Activated CD4-positive, alpha-beta T cell treated with anti-CD3 and anti-CD28 coated beads, Interleukin-2, amount 10 ng/mL, durations not matched to agents 7 days and 5 days (primary cell): ENCODE results near the gene ADCYAP1. TPM values are rescaled to one million over a fixed set of nuclear protein-coding genes. Genes with fewer than 3 reads are reported as not detected.
"Not testable (repeated sequence)": the region's sequence is repeated elsewhere in the genome, so short reads cannot be mapped to it uniquely, and the experiment has no call there.

Experiments
- CTCF ChIA-PET: fragments of 350-600 bp; sonication (Branson Sonifier 250); formaldehyde crosslinking; loops from one replicate; lab custom pipeline; 2021; ENCODE audit warnings: antibody characterized with exemption; lab: Charles Lee
- POLR2A ChIA-PET: fragments of 350-600 bp; sonication (Branson Sonifier 250); formaldehyde crosslinking; loops from one replicate; lab custom pipeline; 2021; ENCODE audit warnings: antibody characterized with exemption; lab: Charles Lee
- DNase-seq: peaks from one replicate; pipeline ENCODE4 v3.0.0-alpha.2; 2020
- H3K27ac Mint-ChIP-seq: one replicate; pipeline ENCODE4 v1.8.0; 2021; ENCODE audit warnings: mild to moderate bottlenecking, moderate library complexity, mixed read lengths
- H3K27me3 Mint-ChIP-seq: one replicate; pipeline ENCODE4 v1.8.0; 2021; ENCODE audit warnings: mixed read lengths
- H3K36me3 Mint-ChIP-seq: one replicate; pipeline ENCODE4 v1.8.0; 2021; ENCODE audit warnings: low read depth, mixed read lengths
- H3K4me1 Mint-ChIP-seq: one replicate; pipeline ENCODE4 v1.8.0; 2021; ENCODE audit warnings: mixed read lengths
- H3K4me3 Mint-ChIP-seq: one replicate; pipeline ENCODE4 v1.8.0; 2021; ENCODE audit warnings: mild to moderate bottlenecking, moderate library complexity, mixed read lengths
- H3K9me3 Mint-ChIP-seq: one replicate; pipeline ENCODE4 v1.8.0; 2021; ENCODE audit warnings: mixed read lengths
- total RNA-seq, 2 experiments: library from RNA; stranded (reverse); gene quantifications; one replicate each; pipeline ENCODE4 v1.2.3, GENCODE V29; 2021

Gene ADCYAP1
- total RNA-seq = not detected

DNA sequence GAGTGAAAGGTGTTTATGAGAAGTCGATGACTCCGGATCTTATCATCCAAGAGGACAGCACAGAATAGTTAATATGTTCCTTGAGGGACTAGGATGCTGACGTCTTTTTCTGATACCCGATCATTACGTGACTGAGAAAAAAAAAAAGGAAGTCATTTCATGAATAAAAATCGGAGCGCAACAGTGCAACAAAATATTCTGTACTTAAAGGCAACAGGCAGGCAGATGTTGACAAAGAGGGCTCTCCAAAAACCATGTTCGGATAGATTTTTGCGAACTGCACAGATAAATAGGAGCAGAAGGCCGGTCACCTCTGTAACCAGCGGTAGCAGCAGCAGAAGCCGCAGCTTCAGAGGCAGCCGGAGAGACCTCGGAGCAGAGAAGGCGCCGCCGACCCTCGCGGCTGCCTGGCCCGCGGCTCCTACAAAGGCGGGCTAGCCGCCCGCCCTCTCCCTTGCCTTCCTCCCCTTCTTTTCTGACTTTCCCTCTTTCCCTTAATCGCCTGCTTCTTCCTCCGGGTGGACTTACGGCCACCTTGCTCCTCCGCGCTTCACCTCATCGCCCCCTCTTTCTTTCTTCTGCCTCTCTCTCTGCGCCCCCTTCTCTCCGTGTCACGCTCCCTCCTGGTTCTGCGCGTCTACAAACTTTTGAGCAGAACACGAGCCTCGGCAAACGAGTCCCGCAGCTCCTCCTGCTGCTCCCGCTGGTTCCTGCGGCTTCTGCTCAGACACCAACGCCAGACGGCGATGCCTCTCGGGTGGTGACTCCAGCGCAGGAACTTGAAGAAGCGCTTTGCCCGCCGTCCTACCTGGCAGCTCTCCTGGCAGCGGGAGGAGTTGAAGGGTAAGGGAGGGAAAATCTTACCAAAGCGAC lies at the start of gene ADCYAP1:
Gene ADCYAP1 (plus strand): TSS at position 654 of the 873 bp plus-strand sequence. CDS start 516 bp downstream, outside the sequence.
- ChIA-PET POLR2A (no interaction called here), CTCF (no interaction called here)
- Mint-ChIP-seq H3K27ac (peak within 1 kb of the TSS; percentile 56), H3K9me3 (peaks cover 5% of the 10 kb centered on the region), H3K27me3 (peaks cover 76% of the 10 kb centered on the region), H3K36me3 (peaks cover 6% of the 10 kb centered on the region), H3K4me3 (peak within 1 kb of the TSS; percentile 44), H3K4me1 (peaks cover 17% of the 10 kb centered on the region)
- no peak for DNase-seq

DNA sequence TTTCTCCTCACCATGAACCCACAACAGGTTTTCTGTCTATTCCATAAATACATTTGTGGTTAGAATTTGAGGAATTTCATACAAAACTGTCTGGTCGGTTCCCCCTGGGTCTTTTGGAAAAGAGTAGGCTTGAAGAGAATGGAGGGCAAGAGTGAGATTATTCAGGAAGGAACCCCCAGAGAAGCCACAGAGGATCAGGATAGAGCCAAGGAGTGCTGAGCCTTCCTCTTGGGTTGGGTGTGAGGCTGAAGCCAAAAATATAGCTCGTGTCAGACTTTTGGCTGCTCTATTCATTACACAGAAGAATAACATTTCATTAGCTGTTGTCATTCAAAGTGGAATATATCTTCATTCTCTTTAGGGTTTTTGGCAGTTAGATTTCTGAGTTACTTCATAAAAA lies 46.7 kb upstream of the ADCYAP1 start:
- no peak overlapping the region for H3K4me3 Mint-ChIP-seq
- no peak for DNase-seq
- no peaks in the 10 kb centered on the region for H3K4me1 Mint-ChIP-seq
- no peaks in the 10 kb centered on the region for H3K9me3 Mint-ChIP-seq
- POLR2A ChIA-PET = no interaction called here
- H3K36me3 Mint-ChIP-seq = no peaks in the 10 kb centered on the region
- no peak overlapping the region for H3K27ac Mint-ChIP-seq
- H3K27me3 Mint-ChIP-seq = peaks cover 5% of the 10 kb centered on the region
- CTCF ChIA-PET = no interaction called here

DNA sequence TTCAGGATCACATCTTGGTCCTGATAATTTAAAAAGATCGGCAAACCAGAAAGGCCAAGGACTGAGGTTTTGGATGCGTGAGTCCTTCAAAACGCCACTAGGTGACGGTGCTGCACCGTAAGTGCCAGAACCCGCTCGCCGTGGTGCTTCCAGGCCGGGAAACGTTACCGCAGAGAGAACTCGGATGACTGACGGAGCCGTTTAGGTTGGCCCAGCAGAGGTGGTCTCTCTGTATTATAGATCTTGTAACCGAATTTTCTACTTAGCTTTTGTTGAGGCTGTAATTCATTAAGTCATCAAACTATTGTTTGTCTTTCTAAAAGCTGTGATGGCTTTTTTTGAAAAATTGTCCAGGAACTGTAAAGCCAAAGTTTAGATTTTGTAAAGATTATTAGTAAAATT lies 39.8 kb upstream of the ADCYAP1 start:
- Mint-ChIP-seq H3K27ac (no peak overlapping the region), H3K9me3 (no peaks in the 10 kb centered on the region), H3K27me3 (peaks cover 20% of the 10 kb centered on the region), H3K36me3 (no peaks in the 10 kb centered on the region), H3K4me3 (no peak overlapping the region), H3K4me1 (peaks cover 6% of the 10 kb centered on the region)
- CTCF ChIA-PET = interaction anchor here (0.7 kb wide), 1 partner anchor 13 kb away, joined by 5 read pairs; no protein-coding TSS in a partner anchor
- peak; percentile 69 for DNase-seq
- POLR2A ChIA-PET = no interaction called here

DNA sequence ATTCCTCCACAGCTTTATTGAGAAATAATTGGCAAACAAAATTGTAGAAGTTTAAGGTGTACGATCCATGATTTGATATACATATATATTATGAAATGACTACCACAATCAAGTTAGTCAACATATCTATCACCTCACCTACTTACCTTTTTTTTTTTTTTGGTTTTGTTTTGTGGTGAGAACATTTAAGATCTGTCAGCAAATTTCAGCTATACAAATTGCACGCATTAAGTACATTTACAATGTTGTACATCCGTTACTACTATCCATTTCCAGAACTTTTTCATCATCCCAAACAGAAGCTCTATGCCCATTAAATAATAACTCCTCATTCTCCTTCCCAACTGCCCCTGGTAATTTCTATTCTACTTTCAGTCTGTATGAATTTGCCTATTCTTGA lies 37.4 kb upstream of the ADCYAP1 start:
- no peaks in the 10 kb centered on the region for H3K9me3 Mint-ChIP-seq
- H3K36me3 Mint-ChIP-seq = no peaks in the 10 kb centered on the region
- H3K4me1 Mint-ChIP-seq = peaks cover 6% of the 10 kb centered on the region
- H3K4me3 Mint-ChIP-seq = no peak overlapping the region
- ChIA-PET CTCF (interaction anchor here (1.0 kb wide), 1 partner anchor 9 kb away, joined by 4 read pairs; no protein-coding TSS in a partner anchor), POLR2A (no interaction called here)
- H3K27ac Mint-ChIP-seq = no peak overlapping the region
- H3K27me3 Mint-ChIP-seq = peaks cover 18% of the 10 kb centered on the region
- DNase-seq = no peak

DNA sequence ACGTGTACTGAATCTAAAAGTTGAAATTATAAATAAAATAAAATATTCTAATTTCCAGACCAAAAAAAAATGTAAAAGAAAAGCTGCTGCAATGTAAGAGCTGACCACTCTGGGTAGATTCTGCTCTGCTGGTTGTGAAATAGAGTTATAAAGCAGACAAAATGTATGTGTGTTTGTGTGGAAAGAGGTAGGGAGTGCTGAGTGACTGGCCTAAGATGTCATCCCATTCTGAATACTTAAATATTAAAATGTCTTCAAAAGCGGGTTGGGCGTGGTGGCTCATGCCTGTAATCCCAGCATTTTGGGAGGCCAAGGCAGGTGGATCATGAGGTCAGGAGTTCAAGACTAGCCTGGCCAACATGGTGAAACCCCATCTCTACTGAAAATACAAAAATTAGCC lies 31.2 kb upstream of the ADCYAP1 start:
- peak overlapping the region; percentile 54 for H3K4me3 Mint-ChIP-seq
- H3K27ac Mint-ChIP-seq = peak overlapping the region; percentile 78
- peaks cover 11% of the 10 kb centered on the region for H3K27me3 Mint-ChIP-seq
- H3K4me1 Mint-ChIP-seq = peaks cover 16% of the 10 kb centered on the region
- H3K9me3 Mint-ChIP-seq, CTCF ChIA-PET, POLR2A ChIA-PET, H3K36me3 Mint-ChIP-seq, DNase-seq: not testable (repeated sequence)

DNA sequence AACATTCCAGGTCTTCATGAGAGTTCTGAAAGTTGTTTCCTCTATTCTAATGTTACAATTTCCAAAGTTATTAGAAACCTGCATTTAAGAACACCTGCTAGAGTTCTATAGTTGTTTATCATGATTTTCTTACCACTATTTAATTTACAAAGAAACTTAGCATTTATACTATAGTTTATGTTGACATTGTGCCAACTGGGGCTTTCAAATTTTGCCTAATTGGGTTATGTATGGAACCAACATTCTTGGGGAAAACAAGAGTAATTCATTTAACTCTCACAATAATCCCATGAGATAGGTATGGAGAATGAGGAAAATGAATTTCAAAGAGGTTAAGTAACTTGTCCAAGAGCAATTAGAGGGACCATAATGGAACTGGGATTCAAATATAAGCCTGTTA lies 28.8 kb upstream of the ADCYAP1 start:
- DNase-seq = no peak
- Mint-ChIP-seq H3K9me3 (peaks cover 9% of the 10 kb centered on the region), H3K27ac (no peak overlapping the region), H3K4me1 (peaks cover 16% of the 10 kb centered on the region), H3K4me3 (no peak overlapping the region), H3K27me3 (peaks cover 11% of the 10 kb centered on the region), H3K36me3 (peaks cover 5% of the 10 kb centered on the region)
- ChIA-PET POLR2A (no interaction called here), CTCF (interaction anchor here (1.3 kb wide), 1 partner anchor 9 kb away, joined by 4 read pairs; no protein-coding TSS in a partner anchor)

DNA sequence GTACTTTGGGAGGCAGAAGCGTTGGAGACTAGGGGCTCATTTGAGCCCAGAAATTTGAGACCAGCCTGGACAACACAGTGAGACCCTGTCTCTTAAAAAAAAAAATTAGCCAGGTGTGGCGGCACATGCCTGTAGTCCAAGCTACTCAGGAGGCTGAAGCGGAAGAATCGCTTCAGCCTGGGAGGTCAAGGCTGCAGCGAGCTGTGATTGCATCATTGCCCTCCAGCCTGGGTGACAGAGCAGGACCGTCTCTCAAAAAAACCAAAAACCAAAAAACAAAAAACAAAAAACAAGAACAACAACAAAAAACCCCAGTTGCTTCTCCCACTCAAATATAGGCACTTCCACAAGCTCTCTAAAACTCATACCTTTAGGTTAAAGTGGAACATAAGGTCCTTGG lies 27.4 kb upstream of the ADCYAP1 start:
- H3K27ac Mint-ChIP-seq = no peak overlapping the region
- peaks cover 16% of the 10 kb centered on the region for H3K4me1 Mint-ChIP-seq
- H3K36me3 Mint-ChIP-seq = peaks cover 5% of the 10 kb centered on the region
- no peak overlapping the region for H3K4me3 Mint-ChIP-seq
- DNase-seq = no peak
- ChIA-PET CTCF (interaction anchor here (0.7 to 1.3 kb wide), 4 partner anchors 10 to 595 kb away, joined by 3 to 5 read pairs (median 4); no protein-coding TSS in a partner anchor), POLR2A (no interaction called here)
- peaks cover 9% of the 10 kb centered on the region for H3K9me3 Mint-ChIP-seq
- peaks cover 11% of the 10 kb centered on the region for H3K27me3 Mint-ChIP-seq

DNA sequence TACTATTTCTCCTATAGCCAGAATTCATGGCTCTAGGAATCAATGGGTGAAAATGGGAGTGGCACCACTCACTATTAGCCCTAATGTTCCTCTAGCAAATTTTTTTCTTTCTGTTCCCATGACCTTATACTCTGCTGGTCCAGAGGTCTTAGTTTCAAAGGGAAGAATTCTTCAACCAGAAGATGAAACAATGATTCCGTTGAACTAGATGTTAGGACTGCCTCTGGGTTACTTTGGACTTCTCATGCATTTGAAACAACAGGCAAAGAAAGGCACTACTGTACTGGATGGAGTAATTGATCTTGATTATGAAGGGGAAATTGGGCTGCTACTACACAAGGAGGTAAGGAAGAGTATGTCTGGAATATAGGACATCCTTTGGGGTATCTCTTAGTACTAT lies 18.6 kb upstream of the ADCYAP1 start:
- Mint-ChIP-seq H3K4me3 (no peak overlapping the region), H3K36me3 (no peaks in the 10 kb centered on the region), H3K4me1 (no peaks in the 10 kb centered on the region), H3K27me3 (peaks cover 6% of the 10 kb centered on the region), H3K9me3 (no peaks in the 10 kb centered on the region), H3K27ac (no peak overlapping the region)
- CTCF ChIA-PET = no interaction called here
- DNase-seq = no peak
- POLR2A ChIA-PET = no interaction called here

DNA sequence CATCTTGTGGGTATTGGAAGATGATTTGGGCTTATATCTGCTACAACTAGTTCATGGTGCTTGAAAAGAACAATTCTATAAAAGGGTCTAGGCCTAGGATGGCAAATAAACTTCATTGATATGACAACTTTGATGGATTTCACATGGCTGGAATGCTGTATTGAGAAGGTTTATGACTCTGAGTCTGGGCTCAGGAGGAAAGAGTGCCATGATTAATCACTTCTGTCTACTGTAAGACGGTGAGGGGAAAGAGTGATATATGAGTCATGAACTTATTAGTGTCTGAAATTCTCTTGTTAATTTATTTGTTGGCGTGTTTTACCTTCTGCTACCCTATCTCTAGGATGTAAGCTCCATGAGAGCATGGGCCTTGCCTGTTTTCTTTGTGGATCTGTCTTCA lies 17.0 kb upstream of the ADCYAP1 start:
- ChIA-PET POLR2A (no interaction called here), CTCF (interaction anchor here (0.6 kb wide), 1 partner anchor 146 kb away, joined by 3 read pairs; no protein-coding TSS in a partner anchor)
- Mint-ChIP-seq H3K27ac (no peak overlapping the region), H3K9me3 (no peaks in the 10 kb centered on the region), H3K4me1 (no peaks in the 10 kb centered on the region), H3K36me3 (no peaks in the 10 kb centered on the region), H3K4me3 (no peak overlapping the region), H3K27me3 (peaks cover 6% of the 10 kb centered on the region)
- DNase-seq = no peak

DNA sequence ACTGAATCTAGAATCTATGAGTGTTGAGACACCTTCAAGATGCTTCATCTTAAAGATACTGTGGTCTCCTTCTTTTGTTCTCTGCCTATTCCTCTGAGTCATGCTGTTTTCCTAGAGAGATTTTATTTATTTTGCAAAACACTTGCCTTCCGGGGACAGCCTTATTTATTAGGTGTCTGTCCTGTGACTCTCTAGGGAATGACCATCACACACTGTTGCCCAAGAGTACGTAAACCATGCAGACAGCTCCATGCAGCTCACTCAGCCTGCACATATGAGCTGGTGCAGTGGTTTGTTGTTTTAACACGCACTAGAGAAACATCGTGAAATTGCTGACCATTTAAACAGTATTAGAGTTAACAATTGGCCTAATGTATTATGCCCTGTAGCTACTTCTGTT lies 12.4 kb upstream of the ADCYAP1 start:
- no peaks in the 10 kb centered on the region for H3K9me3 Mint-ChIP-seq
- ChIA-PET CTCF (no interaction called here), POLR2A (no interaction called here)
- no peaks in the 10 kb centered on the region for H3K4me1 Mint-ChIP-seq
- H3K4me3 Mint-ChIP-seq = no peak overlapping the region
- no peaks in the 10 kb centered on the region for H3K36me3 Mint-ChIP-seq
- H3K27me3 Mint-ChIP-seq = peaks cover 5% of the 10 kb centered on the region
- DNase-seq = no peak
- no peak overlapping the region for H3K27ac Mint-ChIP-seq

DNA sequence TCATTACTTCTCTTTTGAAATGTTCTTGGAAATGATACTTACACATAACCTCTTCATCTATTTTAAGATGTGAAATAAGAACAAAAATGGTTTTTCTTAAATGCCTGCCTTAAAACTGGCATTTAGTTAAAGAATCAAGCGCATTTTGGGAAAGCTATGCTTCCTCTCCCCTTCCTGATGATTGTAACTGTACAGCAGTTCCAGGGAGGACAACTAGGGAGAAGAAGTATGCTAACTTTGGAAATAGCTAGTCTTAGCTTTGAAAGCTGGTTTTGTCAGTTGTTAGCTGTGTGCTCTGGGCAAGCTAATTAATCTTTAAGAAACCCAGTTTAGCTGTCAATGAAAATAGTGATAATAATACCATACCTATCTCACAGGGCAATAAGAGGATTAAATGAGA lies 8.4 kb upstream of the ADCYAP1 start:
- no peaks in the 10 kb centered on the region for H3K4me1 Mint-ChIP-seq
- H3K36me3 Mint-ChIP-seq = no peaks in the 10 kb centered on the region
- no peak overlapping the region for H3K27ac Mint-ChIP-seq
- CTCF ChIA-PET = no interaction called here
- no peak overlapping the region for H3K4me3 Mint-ChIP-seq
- H3K9me3 Mint-ChIP-seq = no peaks in the 10 kb centered on the region
- DNase-seq = no peak
- POLR2A ChIA-PET = no interaction called here
- peaks cover 18% of the 10 kb centered on the region for H3K27me3 Mint-ChIP-seq

DNA sequence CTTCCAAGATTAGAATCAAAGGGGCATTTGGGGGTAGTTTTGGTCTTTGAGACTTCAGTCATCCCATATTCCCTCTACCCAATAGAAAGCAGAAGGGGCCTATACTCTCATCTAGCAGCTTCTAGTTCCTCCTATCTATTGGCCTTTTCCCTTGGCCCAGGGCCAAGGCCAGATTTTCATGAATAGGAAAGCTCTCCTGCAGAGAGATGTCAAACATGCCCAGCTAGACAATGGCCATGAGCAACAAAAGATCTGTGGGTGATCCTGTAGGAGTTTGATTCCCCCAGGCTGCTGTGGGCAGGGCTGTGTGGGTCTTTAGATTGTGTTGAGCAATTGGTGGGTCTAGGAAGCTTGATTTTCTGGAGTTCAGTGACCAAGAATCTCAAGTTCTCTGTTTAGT lies 2.9 kb upstream of the ADCYAP1 start:
- Mint-ChIP-seq H3K36me3 (peaks cover 6% of the 10 kb centered on the region), H3K9me3 (peaks cover 5% of the 10 kb centered on the region), H3K27me3 (peaks cover 60% of the 10 kb centered on the region), H3K27ac (no peak overlapping the region), H3K4me1 (peaks cover 9% of the 10 kb centered on the region), H3K4me3 (no peak overlapping the region)
- CTCF ChIA-PET = no interaction called here
- POLR2A ChIA-PET = no interaction called here
- DNase-seq = no peak

DNA sequence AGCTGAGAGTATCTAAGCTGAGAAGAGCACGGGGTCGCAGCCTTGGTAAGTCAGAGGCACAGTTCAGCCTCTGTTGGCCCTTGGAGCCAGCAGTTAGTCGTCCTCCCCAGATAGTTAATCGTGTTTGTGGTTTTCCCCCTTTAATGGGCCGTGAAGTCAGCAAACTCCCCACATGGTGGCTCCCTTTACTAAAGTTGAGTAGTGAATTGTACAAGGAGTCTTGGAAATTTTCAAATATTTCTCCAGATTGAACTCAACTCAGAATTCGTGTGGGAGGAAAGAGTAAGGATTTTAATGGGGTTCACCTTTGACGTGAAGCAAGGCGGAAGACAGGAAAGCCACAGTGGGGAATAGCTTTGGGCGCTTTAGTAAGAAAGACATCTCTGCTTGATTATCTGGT lies 2.4 kb upstream of the ADCYAP1 start:
- H3K4me3 Mint-ChIP-seq = no peak overlapping the region
- DNase-seq = no peak
- peaks cover 6% of the 10 kb centered on the region for H3K36me3 Mint-ChIP-seq
- peaks cover 62% of the 10 kb centered on the region for H3K27me3 Mint-ChIP-seq
- peaks cover 10% of the 10 kb centered on the region for H3K4me1 Mint-ChIP-seq
- H3K27ac Mint-ChIP-seq = no peak overlapping the region
- CTCF ChIA-PET = no interaction called here
- POLR2A ChIA-PET = no interaction called here
- H3K9me3 Mint-ChIP-seq = peaks cover 5% of the 10 kb centered on the region
